Measurements from ENCODE around the gene TMCC2.

DNA sequence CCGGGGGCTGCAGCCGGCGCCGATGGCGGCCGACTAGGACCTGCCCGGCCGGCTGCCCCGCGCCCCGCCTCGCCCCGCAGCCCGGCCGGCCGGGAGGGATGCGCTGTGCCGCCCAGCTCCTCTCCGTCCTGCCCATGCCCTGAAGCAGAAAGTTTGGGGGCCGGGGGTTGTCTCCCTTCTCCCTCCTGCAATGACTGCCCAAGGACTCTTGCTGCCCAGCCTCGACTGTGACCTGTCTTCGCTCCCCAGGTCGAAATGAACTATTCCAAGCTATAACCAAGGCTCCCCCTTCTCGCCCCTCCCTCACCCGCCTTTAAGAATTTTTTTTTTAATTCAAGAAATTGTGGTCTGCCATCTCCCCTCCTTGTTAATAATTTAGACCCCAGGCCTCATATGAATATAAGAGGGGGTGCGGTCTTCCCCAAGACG is 361 bp downstream of the TMCC2 start:
- no peak for TF ChIP-seq POLR2A (IDR thresholded peaks at IDR 0.05; ENCODE audit: low read depth, low read length)
- TF ChIP-seq, protein P1, sequence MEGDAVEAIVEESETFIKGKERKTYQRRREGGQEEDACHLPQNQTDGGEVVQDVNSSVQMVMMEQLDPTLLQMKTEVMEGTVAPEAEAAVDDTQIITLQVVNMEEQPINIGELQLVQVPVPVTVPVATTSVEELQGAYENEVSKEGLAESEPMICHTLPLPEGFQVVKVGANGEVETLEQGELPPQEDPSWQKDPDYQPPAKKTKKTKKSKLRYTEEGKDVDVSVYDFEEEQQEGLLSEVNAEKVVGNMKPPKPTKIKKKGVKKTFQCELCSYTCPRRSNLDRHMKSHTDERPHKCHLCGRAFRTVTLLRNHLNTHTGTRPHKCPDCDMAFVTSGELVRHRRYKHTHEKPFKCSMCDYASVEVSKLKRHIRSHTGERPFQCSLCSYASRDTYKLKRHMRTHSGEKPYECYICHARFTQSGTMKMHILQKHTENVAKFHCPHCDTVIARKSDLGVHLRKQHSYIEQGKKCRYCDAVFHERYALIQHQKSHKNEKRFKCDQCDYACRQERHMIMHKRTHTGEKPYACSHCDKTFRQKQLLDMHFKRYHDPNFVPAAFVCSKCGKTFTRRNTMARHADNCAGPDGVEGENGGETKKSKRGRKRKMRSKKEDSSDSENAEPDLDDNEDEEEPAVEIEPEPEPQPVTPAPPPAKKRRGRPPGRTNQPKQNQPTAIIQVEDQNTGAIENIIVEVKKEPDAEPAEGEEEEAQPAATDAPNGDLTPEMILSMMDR (conservative IDR thresholded peaks at IDR 0.05; ENCODE audit: low read depth, low read length), result no peak
- no peak for TF ChIP-seq CEBPB (IDR thresholded peaks at IDR 0.05; ENCODE audit: low read depth, low read length)
- no peak for TF ChIP-seq RCOR1 (IDR thresholded peaks at IDR 0.05; ENCODE audit: insufficient replicate concordance, low read length)
- no peak for TF ChIP-seq MAFK (IDR thresholded peaks at IDR 0.05; ENCODE audit: low read depth, low read length)
- TF ChIP-seq MXI1 (IDR thresholded peaks at IDR 0.05; ENCODE audit: borderline replicate concordance, low read depth, low read length), result no peak
- no peak for TF ChIP-seq CHD1 (IDR thresholded peaks at IDR 0.05; ENCODE audit: low read depth, low read length)
- TF ChIP-seq, protein P2, sequence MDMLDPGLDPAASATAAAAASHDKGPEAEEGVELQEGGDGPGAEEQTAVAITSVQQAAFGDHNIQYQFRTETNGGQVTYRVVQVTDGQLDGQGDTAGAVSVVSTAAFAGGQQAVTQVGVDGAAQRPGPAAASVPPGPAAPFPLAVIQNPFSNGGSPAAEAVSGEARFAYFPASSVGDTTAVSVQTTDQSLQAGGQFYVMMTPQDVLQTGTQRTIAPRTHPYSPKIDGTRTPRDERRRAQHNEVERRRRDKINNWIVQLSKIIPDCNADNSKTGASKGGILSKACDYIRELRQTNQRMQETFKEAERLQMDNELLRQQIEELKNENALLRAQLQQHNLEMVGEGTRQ (IDR thresholded peaks at IDR 0.05; ENCODE audit: low read depth, low read length), result no peak
- TF ChIP-seq BHLHE40 (IDR thresholded peaks at IDR 0.05; ENCODE audit: low read depth, low read length), result no peak
- TF ChIP-seq FOS (IDR thresholded peaks at IDR 0.05; ENCODE audit: low read depth, low read length), result no peak
